ENCODE data around the gene VAPA. TPM values are rescaled to one million over a fixed set of nuclear protein-coding genes. Genes with fewer than 3 reads are reported as not detected.
A peak's percentile ranks its signal among the peaks of the same experiment; 100 is the strongest.

Gene VAPA, protein sequence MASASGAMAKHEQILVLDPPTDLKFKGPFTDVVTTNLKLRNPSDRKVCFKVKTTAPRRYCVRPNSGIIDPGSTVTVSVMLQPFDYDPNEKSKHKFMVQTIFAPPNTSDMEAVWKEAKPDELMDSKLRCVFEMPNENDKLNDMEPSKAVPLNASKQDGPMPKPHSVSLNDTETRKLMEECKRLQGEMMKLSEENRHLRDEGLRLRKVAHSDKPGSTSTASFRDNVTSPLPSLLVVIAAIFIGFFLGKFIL
- 182 and 196 TPM in 2 replicates for total RNA-seq

DNA sequence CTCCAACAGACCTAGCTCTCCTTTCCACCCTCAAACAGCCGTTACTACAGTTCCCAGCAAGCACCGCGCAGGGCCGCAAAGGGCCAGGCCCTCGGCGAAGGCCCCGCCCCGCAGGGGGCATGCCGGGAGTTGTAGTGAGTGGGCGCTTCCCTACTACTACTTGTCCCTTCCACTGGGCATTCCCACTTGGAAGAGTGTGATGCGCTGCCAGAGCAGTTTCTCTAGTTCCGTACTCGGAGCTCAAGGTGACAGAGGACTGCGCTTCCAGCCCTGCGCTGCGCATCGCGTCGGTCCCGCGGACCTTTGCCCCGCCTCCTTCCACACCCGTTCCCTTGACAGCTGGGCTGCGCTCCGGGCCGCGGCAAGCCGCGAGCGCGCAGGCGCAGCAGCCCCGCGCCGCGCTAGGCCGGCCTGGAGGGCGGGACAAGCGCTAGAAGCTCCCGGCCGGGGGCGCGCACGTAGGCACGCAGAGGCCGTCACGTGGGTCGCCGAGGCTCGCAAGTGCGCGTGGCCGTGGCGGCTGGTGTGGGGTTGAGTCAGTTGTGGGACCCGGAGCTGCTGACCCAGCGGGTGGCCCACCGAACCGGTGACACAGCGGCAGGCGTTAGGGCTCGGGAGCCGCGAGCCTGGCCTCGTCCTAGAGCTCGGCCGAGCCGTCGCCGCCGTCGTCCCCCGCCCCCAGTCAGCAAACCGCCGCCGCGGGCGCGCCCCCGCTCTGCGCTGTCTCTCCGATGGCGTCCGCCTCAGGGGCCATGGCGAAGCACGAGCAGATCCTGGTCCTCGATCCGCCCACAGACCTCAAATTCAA, at the start of gene VAPA:
Gene VAPA (plus strand): TSS at position 491 of the 808 bp plus-strand sequence. CDS start 241 bp downstream, at position 732.
- H3K9me3 Mint-ChIP-seq: no peaks in the 10 kb centered on the region
- H3K27me3 Mint-ChIP-seq: peaks cover 13% of the 10 kb centered on the region
- H3K4me1 Mint-ChIP-seq: peaks cover 25% of the 10 kb centered on the region
- peak within 1 kb of the TSS; percentile 94 for H3K27ac Mint-ChIP-seq
- H3K4me3 Mint-ChIP-seq: peak within 1 kb of the TSS; percentile 91
- intact Hi-C loops (cut with micrococcal nuclease): loop anchor here (1.0 to 10.0 kb wide), 9 partner anchors 36 to 1939 kb away; partner anchors contain the start of genes CHMP1B, MTCL1, NAPG and NDUFV2
- H3K36me3 Mint-ChIP-seq (ENCODE audit: low read depth): no peaks in the 10 kb centered on the region
- DNase-seq: peak; percentile 98

DNA sequence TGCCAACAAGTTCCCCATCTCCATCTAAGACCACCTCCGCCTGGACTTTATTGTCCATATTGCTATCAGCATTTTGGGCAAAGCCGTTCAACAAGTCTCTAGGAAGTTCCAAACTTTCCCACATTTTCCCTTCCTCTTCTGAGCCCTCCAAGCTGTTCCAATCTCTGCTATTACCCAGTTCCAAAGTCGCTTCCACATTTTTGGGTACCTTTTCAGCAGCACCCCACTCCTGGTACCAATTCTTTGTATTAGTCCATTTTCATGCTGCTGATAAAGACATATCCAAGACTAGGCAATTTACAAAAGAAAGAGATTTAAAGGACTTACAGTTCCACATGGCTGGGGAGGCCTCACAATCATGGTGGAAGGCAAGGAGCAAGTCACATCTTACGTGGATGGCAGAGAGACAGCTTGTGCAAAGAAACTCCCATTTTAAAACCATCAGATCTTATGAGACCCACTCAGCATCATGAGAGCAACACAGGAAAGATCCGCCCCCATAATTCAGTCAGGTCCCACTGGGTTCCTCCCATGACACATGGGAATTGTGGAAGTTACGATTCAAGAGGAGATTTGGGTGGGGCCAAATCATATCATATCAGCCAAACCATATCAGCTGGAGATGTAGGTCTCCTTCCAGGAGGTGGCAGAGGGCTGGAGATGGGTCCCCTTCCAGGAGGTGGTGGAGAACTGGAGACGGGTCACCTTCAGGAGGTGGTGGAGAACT, 47.9 kb upstream of the VAPA start:
- peaks cover 17% of the 10 kb centered on the region for H3K4me1 Mint-ChIP-seq
- peaks cover 19% of the 10 kb centered on the region for H3K9me3 Mint-ChIP-seq

DNA sequence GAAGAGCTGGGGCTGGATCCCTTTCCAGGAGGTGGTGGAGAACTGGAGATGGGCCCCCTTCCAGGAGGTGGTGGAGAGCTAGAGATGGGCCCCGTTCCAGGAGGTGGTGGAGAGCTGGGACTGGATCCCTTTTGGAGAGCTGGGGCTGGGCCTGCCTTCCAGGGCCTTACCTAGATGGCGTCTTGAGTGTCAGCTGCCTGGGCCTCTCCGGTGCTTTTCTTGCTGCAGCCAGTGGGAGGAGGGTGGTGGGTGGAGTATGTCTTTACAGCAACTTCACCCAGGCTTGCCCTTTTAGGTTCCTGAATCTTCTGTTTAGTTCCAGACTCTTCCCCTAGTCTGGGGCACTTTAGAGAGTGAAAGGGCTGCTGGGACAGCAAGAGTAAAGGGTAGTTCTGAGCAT, 47.2 kb upstream of the VAPA start:
- intact Hi-C loops (cut with micrococcal nuclease): no loop called here
- H3K36me3 Mint-ChIP-seq (ENCODE audit: low read depth): peaks cover 1% of the 10 kb centered on the region
- H3K4me3 Mint-ChIP-seq: no peak overlapping the region
- H3K9me3 Mint-ChIP-seq: peaks cover 17% of the 10 kb centered on the region
- H3K27ac Mint-ChIP-seq: no peak overlapping the region
- no peak for DNase-seq
- H3K4me1 Mint-ChIP-seq: peaks cover 17% of the 10 kb centered on the region
- no peaks in the 10 kb centered on the region for H3K27me3 Mint-ChIP-seq

More for the DNA sequence above, 47.9 kb upstream of the VAPA start:
- DNase-seq: no peak
- Mint-ChIP-seq H3K27me3 (no peaks in the 10 kb centered on the region), H3K27ac (no peak overlapping the region), H3K4me3 (no peak overlapping the region), H3K36me3 (ENCODE audit: low read depth) (peaks cover 1% of the 10 kb centered on the region)
- intact Hi-C loops (cut with micrococcal nuclease): no loop called here

DNA sequence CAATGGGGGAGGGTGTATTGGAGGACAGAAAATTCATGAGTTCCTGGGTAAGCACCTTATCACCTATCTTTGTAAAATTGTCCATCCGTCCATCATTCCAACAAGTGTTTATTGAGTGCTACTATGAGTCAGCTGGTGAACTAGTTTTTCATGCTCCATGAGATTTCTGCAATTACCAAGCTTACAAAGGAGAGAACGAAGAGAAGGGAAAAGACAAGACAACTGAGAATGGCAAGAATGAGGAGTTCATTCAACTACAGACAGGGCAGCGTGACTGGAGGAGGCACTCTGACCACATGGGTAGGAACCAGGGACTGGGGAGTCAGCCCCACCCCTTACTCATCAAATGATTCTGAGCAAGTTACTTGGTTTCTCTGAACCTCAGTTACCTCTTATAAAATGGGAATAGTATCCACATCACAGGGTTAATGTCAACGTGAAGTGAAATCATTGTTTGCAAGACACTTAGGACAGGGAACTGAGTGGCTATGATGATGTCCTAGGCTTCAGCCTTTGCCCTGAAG, 46.7 kb upstream of the VAPA start:
- no peak overlapping the region for H3K4me3 Mint-ChIP-seq
- peaks cover 16% of the 10 kb centered on the region for H3K9me3 Mint-ChIP-seq

DNA sequence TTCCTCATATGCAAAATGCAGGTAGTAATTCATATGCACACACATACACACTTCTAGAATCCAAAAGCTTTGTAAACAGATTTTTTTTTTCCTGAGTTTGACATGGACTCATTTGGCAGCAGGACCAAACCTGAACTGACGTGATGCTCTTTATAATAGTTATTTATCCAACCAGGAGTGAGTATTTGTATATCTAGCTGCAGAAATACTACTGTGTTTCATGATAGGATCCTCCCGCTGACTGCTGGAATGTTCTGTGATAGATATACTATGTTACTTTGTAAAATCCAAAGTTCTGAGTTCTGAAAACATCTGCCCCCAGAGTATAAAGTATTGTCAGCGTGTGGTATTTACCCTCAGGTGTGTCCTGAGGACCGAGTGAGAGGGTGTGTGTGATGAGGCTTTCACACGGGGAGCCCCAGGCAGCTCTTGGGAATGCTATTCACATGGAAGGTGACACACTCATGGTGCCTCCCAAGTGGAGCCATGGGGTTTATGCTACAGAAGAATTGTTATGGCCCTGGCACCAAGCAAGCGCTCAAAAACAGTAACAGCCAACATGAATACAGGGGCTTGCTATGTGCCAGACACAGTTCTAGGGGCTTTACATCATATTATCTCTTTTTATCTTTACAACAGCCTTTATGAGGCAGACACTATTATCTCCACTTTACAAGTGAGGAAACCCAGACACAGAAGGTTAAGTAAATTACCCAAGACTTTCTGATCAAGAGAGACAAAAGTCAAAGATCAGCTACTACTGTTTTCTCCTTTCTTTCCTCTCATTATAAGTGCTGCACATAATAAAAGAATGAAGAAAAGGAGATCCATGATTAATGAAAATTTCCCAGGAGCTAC, 44.7 kb upstream of the VAPA start:
- no peak for DNase-seq
- H3K27me3 Mint-ChIP-seq: no peaks in the 10 kb centered on the region
- H3K9me3 Mint-ChIP-seq: peaks cover 16% of the 10 kb centered on the region
- no peak overlapping the region for H3K4me3 Mint-ChIP-seq
- H3K27ac Mint-ChIP-seq: no peak overlapping the region
- peaks cover 1% of the 10 kb centered on the region for H3K36me3 Mint-ChIP-seq (ENCODE audit: low read depth)
- intact Hi-C loops (cut with micrococcal nuclease): no loop called here
- peaks cover 12% of the 10 kb centered on the region for H3K4me1 Mint-ChIP-seq

More for the DNA sequence above, 46.7 kb upstream of the VAPA start:
- peaks cover 1% of the 10 kb centered on the region for H3K36me3 Mint-ChIP-seq (ENCODE audit: low read depth)
- H3K4me1 Mint-ChIP-seq: peaks cover 15% of the 10 kb centered on the region
- no peak overlapping the region for H3K27ac Mint-ChIP-seq
- DNase-seq: no peak
- H3K27me3 Mint-ChIP-seq: no peaks in the 10 kb centered on the region
- intact Hi-C loops (cut with micrococcal nuclease): no loop called here

DNA sequence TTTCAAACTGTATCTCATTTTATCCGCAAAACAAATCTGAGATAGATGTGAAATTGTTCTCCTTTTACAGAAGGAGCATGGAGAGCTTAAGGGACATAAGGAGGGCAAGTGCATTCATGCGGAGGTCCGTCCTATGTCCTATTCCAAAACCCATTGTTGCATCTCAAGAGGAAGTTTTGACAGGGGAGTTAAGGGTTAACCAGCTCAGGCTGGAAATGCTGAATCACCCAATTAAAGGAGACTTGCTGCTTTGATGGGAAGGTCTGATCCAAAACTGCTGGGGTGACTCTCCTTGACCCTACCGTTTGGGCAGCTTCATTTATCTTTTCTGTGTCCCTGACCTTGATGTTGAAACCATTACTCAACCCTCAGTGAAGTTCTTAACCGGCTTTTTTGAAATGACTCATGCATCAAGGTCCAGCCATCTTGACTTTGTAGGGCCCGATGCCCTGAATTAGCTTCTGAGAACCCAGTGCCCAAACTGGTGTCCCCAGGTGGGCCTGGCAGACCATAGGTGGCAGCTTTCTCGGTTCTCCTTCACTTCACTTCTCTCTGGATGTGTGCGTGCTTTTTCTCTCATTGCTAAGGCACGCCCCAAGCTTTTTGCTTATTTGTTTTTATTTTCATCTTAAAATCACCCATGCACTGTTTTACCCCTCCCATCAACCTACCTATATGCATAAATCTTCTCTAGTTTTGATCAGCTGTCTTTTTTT, 43.9 kb upstream of the VAPA start:
- peaks cover 12% of the 10 kb centered on the region for H3K4me1 Mint-ChIP-seq
- no peak overlapping the region for H3K4me3 Mint-ChIP-seq
- no peak overlapping the region for H3K27ac Mint-ChIP-seq
- intact Hi-C loops (cut with micrococcal nuclease): no loop called here
- no peak for DNase-seq
- no peaks in the 10 kb centered on the region for H3K27me3 Mint-ChIP-seq
- peaks cover 1% of the 10 kb centered on the region for H3K36me3 Mint-ChIP-seq (ENCODE audit: low read depth)
- H3K9me3 Mint-ChIP-seq: peaks cover 13% of the 10 kb centered on the region

DNA sequence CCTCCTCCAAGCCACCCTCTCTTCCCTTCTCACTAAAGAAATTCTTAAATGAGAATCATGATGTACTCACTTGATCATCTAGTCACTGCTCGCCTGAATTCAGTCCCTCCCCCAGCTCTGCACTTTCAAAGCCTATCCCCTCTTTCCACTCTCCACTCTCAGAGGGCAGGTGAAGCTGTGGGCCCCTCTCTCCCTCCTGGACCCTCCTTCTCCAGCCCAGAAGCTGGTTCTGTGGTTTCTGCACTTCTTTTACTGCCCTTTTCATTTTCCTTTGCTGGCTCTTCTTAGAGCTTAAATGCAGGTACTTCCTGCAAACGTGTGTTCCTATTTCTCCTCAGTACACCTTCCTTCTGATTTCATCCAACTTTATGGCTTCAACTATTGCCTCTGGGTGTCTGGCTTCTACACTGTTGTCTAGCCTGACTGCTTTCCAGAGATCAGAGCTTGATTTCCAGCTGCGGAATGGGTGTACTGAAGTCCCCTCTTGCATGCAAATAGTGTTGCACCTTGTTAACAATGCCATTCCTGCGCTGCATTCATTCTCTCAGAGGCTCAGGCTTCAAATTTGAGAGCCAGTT, 43.3 kb upstream of the VAPA start:
- Mint-ChIP-seq H3K27me3 (no peaks in the 10 kb centered on the region), H3K27ac (no peak overlapping the region), H3K4me1 (peaks cover 12% of the 10 kb centered on the region), H3K36me3 (ENCODE audit: low read depth) (peaks cover 1% of the 10 kb centered on the region), H3K9me3 (peaks cover 8% of the 10 kb centered on the region), H3K4me3 (no peak overlapping the region)
- intact Hi-C loops (cut with micrococcal nuclease): no loop called here
- DNase-seq: no peak

DNA sequence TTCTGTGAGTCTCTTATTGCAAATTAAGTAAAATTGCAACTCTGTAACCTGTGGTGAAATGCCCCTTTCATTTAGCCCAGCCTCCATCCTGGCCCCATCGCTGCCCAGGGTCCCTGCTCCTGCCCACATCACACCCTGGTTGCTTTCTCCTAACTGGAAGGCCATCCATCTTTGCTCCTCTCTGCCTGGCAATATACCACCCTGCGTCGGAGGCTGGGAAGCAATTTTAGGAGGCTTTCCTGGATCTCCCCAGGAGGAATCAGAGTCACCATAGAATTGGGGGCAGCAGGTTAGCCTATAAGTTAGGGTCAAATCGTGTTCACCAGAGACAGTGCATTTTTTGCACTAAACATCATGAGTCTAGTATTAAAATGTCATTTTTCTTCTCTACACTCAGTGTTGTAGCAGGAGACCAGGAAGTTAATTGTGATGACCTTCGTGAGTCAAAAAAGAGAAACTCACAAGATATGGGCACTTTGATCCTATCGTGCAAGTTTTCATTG, 42.5 kb upstream of the VAPA start:
- Mint-ChIP-seq H3K4me1 (peaks cover 12% of the 10 kb centered on the region), H3K4me3 (no peak overlapping the region), H3K27me3 (no peaks in the 10 kb centered on the region), H3K36me3 (ENCODE audit: low read depth) (no peaks in the 10 kb centered on the region), H3K9me3 (peaks cover under 1% of the 10 kb centered on the region), H3K27ac (no peak overlapping the region)
- intact Hi-C loops (cut with micrococcal nuclease): no loop called here
- no peak for DNase-seq

DNA sequence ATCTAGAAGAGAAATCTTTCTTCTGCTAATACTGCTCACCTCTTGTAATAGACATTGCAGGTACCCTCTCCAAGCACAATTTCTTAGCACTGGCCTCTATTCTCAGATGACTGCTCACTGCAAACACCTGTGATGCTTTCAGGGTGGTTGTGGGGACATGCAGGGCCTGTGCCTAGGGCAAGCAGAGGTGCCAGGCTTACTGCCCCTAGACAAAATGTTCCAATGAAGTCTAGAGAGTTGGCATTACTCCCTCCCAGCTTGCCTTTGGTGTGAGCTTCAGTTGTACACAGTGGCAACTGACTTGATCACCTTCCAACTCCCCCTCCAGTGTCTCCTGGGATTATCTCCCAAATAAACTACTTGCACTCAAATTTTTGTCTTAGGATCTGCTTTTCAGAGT, 41.0 kb upstream of the VAPA start:
- Mint-ChIP-seq H3K36me3 (ENCODE audit: low read depth) (no peaks in the 10 kb centered on the region), H3K9me3 (no peaks in the 10 kb centered on the region), H3K4me3 (no peak overlapping the region), H3K27me3 (no peaks in the 10 kb centered on the region), H3K27ac (no peak overlapping the region), H3K4me1 (peaks cover 24% of the 10 kb centered on the region)
- intact Hi-C loops (cut with micrococcal nuclease): no loop called here
- no peak for DNase-seq

DNA sequence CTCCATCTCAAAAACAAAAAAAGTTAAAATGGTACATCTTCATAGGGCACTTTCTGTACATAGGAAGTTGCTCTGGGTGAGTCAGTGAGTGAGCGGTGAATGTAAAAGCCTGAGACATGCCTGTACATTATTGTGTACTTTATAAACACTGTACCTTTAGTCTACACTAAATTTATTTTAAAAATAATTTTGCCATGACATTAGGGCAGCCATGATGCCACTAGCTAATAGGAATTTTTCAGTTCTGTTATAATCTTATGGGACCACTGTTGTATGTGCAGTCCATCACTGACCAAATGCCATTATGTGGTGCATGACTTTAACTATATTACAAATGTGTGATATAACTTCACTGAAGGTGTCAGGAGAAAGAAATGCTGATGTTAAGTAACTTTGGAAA, 39.1 kb upstream of the VAPA start:
- Mint-ChIP-seq H3K9me3 (no peaks in the 10 kb centered on the region), H3K4me1 (peaks cover 19% of the 10 kb centered on the region), H3K36me3 (ENCODE audit: low read depth) (no peaks in the 10 kb centered on the region), H3K27ac (no peak overlapping the region), H3K27me3 (no peaks in the 10 kb centered on the region), H3K4me3 (no peak overlapping the region)
- intact Hi-C loops (cut with micrococcal nuclease): no loop called here
- no peak for DNase-seq

DNA sequence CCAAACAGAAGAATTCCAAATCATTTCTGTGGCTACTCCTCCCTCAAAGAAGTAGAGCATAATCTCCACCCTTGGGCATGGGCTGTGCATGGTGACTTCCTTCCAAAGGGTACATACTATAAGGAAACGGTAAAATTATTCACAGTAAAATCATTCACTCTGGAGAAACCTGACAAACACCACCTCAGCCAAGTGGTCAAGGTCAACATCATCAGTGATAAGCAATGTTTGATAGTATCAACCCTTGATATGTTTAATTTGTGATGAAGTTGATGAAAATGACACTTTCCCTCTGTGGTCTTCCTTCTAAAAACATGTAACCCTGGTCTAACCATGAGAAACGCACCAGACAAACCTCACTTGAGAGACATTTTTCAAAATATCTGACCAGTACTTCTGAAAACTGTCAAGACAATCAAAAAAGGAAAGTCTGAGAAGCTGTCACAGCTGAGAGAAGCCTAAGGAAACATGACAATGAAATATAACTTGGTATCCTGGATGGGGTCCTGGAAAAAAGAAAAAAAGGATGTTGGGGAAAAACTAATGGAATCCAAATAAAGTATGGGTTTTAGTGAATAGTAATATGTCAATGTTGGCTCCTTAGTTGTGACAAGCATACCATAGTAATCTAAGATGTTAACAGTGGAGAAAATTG, 37.5 kb upstream of the VAPA start:
- intact Hi-C loops (cut with micrococcal nuclease): no loop called here
- H3K27me3 Mint-ChIP-seq: no peaks in the 10 kb centered on the region
- no peak overlapping the region for H3K27ac Mint-ChIP-seq
- DNase-seq: no peak
- H3K4me3 Mint-ChIP-seq: no peak overlapping the region
- H3K4me1 Mint-ChIP-seq: peaks cover 12% of the 10 kb centered on the region
- H3K9me3 Mint-ChIP-seq: no peaks in the 10 kb centered on the region
- no peaks in the 10 kb centered on the region for H3K36me3 Mint-ChIP-seq (ENCODE audit: low read depth)
